GM19438 (cell line): ENCODE measurements around the gene TM9SF2.
"Not testable (repeated sequence)": the region's sequence is repeated elsewhere in the genome, so short reads cannot be mapped to it uniquely, and the experiment has no call there.

Experiments used
- ATAC-seq: cut with Tn5 transposase; IDR thresholded peaks from one replicate; pipeline ENCODE4 v1.9.1; 2021; ENCODE audit warnings: low read depth; ENCODE audit not compliant: unreplicated experiment

Gene TM9SF2, protein sequence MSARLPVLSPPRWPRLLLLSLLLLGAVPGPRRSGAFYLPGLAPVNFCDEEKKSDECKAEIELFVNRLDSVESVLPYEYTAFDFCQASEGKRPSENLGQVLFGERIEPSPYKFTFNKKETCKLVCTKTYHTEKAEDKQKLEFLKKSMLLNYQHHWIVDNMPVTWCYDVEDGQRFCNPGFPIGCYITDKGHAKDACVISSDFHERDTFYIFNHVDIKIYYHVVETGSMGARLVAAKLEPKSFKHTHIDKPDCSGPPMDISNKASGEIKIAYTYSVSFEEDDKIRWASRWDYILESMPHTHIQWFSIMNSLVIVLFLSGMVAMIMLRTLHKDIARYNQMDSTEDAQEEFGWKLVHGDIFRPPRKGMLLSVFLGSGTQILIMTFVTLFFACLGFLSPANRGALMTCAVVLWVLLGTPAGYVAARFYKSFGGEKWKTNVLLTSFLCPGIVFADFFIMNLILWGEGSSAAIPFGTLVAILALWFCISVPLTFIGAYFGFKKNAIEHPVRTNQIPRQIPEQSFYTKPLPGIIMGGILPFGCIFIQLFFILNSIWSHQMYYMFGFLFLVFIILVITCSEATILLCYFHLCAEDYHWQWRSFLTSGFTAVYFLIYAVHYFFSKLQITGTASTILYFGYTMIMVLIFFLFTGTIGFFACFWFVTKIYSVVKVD

DNA sequence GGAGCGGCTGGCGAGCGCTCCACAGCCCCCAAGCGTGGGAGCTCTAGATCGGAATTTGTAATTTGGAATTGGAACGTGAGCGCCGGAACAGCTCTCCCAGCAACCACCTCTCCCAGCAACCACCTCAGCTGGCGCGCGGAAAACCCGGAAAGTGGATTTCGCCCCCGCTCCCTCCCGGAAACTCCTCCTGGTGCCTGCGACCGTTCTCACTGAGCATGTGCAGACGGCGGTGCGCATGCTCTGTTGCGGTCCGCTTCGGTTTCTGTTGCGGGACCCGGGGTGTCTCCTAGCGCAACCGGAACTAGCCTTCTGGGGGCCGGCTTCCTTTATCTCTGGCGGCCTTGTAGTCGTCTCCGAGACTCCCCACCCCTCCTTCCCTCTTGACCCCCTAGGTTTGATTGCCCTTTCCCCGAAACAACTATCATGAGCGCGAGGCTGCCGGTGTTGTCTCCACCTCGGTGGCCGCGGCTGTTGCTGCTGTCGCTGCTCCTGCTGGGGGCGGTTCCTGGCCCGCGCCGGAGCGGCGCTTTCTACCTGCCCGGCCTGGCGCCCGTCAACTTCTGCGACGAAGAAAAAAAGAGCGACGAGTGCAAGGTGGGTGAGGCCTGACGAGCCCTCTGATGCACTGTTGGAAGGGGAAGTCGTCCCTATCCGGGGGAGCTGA is at the start of gene TM9SF2:
TSS of gene TM9SF2 (plus strand) at position 289 of the 664 bp plus-strand sequence. CDS start at position 424, 135 bp downstream.
- peak; percentile 42 for ATAC-seq

DNA sequence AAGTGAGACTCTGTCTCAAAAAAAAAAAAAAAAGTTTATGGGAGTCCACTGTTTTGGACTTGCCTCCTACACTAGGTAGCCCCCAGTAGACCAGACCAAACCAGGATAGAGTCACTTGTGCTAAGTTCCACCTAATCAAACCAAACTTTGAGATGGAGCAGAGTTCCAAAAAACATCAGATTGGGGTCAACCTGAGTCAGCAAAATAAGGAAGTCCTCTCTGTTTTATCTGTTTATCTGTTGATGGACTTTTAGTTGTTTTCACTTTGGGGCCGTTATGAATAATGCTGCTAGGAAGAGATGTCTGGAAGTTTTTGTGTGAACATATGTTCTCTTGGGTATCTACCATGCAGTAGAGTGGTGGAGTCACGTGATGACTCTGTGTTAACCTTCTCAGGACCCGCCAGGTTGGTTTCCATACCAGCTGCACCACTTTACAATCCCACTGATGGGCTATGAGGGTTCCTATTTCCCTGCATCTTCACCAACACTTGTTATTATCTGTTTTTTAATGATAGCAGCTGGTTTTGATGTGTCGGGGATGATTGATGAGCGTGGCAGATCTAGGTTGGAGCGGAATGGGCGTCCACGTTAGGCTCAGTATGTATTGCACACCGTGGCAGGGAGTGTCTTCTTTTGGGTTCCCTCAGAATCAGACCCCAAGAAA is 46.6 kb upstream of the TM9SF2 start:
- no peak for ATAC-seq

DNA sequence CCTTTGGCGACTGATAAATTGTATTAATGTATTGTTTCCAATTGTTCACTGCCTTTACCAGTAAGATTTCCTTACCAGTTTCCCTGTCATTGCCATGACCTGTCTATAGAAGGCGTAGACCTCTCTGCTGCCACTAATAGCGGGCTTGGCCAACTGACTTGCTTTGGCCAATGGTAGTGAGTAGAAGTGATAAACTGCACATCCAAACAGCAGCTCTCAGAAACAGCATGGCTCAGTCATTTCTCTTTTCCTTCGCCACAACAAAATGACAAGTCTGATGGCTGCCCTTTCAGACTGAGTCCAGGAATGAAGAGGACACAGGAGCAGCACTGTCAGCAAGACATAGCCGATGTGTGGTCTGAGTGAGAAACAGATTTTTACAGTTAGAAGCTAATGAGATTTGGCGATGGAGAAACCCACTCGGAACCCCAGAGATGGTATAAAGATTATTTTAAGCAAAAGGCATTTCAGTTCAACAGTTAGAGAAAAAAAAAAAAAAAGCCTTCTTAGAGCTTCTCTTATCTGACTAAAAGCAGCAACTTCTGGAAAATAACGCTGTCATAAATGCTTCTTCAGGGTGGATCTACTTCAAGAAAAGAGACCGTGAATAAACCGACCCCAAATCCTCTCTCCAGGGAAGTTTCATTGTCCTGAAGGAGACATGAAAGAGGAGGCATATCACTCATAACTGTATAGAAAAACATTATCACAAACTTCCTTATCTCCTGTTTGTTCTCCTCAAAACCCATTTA is 42.0 kb upstream of the TM9SF2 start:
- ATAC-seq: no peak

DNA sequence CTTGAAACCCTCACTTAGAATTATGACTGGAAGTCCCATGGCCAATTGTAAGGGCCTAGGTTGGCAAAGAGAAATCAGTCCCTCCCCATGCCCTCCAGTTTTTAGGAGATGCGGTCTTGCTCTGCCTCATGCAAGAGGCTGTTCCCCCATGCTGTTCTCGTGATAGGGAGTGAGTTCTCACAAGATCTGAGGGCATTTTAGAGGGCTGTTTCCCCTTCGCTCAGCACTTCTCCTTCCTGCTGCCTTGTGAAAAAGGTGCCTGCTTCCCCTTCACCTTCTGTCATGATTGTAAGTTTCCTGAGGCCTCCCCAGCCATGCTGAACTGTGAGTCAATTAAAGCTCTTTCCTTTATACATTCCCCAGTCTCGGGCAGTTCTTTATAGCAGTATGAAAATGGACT is 40.5 kb upstream of the TM9SF2 start:
- ATAC-seq: not testable (repeated sequence)

DNA sequence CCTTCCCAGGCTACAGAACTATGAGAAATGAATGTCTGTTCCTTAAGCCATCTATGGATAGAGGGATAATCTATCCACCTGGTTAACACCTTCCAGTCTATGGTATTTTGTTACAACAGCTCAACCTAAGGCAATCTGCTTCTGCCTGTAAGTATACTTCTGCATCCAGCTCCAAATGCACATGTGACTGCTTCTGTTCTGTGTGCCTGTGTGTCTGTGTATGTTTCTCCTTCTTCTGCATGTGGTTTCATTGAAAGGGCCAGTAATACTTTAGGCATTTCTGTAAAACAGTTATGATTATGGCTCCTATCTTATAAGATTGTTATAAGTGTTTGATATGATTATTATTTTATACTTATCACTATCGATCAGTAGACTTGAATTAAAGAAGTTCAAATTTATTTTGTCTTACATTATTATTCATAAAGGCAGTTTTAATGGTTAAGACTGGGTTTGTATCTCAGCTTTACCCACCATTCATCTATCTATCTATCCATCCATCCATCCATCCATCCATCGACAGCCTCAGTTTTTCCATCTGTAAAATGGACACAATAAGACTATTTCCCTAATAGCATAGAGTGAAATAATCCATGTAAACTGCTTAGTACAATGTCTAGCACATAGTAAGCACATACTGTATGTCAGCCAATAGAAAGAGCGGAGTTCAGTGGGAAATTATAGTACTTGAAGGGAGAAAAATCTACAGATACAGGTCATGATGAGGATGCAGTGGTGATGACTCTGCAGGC is 37.5 kb upstream of the TM9SF2 start:
- ATAC-seq: no peak

DNA sequence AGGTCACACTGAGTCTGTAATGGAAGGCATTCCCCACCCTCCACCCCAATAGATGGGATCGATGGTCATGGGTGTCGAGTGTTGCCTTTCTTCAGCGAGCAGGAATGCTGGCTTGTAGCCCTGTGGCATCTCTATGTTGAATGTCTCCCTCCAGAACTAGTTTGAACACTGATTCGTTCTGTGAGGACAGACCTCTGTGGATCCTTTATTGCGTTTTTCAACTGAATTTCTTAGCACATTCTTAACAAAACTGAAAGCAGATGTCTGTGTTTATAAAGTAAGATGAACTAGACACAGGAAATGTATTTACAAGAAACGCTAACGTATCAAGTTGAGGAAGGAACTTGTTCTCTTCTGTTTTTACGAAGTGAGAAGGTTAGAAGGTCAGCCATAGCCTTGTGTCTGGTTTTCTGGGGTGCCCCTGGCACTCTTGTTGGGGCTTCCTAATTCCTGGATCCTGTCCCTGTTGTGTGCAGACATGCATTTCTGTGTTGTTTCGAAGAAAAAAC is 36.8 kb upstream of the TM9SF2 start:
- no peak for ATAC-seq

DNA sequence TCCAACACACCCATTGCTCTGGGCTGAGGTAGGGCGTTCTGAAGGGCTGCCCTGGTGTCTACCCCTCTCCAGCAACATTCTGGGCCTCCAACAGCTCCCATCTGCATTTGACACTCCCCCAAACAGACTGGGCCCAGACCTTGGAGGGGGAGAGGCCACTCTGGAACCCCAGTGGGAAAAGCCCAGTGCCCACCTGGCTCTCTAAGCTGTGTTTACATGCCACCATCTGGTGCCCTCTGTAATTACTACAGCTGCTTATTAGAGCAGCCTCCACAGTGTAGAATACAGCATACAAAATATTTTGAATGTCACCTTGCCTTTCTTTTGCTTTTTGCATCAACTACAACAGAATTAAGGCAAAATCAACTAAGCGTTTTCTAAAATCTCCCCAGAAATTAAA is 35.8 kb upstream of the TM9SF2 start:
- no peak for ATAC-seq

DNA sequence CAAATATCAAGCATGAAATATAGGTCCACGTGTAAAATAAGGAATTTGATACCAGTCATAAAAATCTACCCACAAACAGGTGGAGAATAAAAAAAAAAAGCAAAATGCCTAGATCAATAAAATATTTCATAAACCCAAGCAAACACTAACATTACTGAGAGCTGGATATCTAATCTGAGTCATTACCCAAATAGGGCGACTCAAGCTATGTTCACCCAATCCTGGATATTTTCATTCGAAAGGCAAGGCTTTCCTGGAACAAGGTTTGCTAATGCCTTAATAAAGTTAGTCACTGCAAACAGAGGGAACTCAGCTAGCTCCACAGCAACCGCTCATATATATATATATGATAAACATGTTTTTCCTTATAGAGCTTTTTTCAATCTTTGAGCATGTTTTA is 33.5 kb upstream of the TM9SF2 start:
- no peak for ATAC-seq

DNA sequence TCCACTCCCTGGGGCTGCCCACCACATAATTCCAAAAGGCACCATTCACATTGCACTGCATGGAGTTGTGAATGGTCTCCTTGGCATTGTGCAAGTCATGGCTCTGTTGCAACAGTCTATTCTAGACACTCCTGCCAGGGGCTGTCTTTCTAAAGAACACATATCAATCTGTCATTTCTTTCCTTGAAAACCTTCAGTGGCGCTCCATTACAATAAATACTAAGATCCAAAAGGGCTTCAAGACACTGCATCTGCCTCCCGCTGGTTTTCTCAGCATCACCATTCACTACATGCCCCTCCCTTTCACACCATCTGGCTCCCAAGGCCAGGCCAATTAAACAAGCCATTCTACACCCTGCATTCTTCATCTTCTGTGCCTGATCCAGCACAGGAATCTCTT is 32.2 kb upstream of the TM9SF2 start:
- ATAC-seq: no peak

DNA sequence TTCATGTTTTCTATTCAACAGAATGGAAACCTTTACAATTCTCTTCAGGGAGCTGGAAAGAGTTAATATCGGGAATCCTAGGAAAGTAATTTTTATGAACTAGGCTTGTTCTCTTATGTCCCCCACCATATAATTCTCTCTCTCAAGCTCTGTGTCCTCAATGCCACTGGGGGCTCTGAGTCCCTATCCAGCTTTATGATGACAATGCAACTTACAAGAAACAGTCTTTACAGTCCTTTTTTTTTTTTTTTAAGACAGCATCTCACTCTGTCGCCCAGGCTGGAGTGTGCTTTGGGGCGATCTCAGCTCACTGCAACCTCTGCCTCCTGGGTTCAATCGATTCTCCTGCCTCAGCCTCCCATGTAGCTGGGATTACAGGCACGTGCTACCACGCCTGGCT is 31.2 kb upstream of the TM9SF2 start:
- no peak for ATAC-seq

DNA sequence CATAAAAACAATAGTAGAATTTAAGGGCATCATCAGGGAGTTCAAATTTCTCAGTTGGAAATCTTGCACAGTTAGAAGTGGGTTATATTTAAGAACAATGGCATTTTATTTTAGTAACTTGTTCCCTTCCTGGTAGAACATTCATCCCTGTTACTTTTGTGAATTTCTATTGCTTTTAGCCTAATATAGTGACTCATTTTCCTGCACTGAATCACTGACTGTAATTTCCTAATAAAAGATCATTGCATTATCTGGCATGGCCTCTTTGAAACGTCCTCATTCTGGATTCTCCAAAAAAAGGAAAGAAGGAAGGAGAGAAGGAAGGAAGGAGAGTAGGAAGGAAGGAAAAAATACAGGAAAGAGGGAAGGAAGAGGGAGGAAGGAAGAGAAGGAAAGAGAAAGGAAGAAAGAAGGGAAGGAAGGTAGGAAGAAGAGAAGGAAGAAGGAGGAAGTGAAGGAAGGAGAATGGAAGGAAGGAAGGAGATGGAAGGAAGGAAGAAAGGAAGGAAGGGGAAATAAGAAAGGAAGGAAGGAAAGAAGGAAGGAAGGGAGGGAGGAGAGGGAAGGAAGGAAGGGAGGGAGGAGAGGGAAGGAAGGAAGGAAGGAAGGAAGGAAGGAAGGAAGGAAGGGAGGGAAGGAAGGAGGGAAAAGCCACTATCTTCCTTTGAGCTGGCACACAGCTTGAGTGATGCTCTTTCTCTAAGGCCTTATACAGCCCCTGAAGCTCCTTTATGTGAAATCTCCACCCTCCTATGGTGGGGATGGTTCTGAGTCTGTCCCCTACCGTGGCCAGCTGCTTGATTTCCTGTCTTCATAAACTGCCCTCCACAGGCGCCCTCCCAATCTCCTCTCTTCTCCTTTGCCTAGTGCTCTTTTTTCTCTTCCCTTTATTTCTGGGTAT is 29.8 kb upstream of the TM9SF2 start:
- ATAC-seq: no peak

DNA sequence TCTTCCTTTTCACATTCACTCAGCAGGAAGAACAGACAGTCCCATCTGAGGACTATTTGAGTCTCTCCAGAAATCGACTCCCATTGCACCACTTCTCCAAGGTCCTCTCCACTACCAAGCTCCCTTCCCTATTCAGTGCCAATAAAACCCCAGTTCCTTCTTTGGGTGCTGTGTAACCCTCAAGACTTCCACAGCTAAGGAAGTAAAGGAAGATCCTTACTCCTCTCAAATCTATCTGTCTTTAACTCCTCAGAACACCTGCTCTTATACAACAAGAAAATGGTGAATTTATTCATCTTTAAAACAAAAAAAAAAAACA is 29.2 kb upstream of the TM9SF2 start:
- ATAC-seq: no peak

DNA sequence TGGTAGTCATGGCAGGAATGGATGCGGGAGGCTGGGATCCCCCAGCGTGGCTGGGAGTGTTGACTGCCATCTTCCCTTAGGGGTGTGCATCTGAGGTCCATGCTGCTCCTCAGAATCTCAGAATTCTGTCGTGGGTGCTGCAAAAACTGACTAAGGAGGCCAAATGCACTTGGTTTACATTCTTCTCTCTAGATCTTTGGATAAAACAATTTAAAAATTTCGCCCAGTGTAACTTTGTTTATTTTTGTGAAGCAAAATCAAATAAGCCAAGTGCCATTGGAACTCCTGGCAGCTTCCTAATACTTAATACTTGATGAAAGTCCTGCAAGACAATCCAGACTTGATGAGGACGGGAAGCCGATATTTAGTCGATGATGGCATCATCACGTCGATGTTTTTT is 27.8 kb upstream of the TM9SF2 start:
- ATAC-seq: no peak

DNA sequence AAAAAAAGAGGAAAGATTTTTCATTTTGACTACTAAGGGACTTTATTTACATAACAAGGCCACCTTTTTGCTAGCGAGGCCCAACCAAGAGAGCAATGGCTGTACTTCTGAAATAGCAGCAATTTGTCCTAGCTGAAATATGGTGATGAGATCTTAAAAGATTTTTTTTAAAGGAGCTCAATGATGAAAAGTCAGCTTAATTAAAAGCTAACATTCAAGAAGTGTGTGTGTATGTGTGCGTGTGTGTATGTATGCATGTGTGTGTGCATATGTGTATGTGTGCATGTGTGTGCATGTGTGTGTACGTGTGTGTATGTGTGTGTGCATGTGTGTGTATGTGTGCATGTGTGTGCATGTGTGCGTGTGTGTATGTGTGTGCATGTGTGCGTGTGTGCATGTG is 24.6 kb upstream of the TM9SF2 start:
- ATAC-seq: no peak

DNA sequence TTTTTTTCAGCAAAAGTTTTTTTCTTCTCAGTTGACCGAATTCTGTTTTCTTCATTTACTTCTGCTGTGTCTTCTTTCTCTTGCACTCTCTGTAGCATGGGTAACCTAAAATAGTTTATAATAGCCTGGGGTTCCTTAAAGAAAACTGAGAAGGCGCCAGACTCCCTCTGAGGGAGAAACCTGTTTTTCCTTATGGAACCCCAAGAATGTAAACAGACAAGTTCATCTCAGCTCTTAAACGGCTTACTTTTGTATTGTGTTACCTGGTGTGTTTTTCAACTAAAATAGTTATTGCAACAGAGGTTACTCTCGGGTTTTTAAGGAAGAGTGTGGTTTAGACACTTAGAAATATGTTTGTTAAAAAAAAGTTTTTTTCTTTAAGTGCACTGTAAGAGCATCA is 23.8 kb upstream of the TM9SF2 start:
- ATAC-seq: no peak

DNA sequence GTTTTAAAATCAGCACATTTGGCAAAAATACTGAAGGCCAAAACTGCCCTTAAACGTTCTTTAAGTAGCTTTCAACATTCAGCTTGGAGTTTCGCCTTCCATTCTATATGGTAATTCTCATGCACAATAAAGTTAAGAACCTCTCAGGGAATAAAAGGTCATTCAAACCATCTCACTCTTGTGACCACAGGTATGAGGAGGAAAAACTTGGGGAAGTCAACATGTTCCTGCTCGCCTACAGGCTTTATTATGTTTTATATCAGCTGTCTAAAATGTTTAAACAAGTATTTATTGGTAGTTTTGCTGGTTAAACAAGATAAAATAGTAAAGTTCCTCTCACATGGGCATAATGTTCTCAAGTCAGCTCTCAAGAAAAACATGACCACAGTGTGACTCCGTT is 19.9 kb upstream of the TM9SF2 start:
- ATAC-seq: no peak

DNA sequence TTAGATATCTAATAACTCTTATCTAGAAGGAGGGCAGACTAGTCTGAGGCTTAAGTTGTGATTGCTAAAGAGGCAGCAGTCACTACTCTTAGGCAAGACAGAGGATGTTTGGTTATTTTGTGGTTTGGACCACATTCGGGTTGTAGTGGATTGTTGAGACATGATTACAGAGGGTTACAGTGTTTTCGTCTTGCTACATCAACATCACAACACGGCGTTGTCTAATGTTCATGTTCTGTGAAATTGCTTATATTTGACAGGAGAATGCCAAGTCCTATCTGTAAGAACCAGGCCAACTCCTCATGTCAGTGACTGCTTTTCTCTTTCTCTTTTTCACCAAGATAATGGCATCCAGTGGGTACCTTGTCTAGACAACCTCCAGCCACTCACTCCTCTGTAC is 16.8 kb upstream of the TM9SF2 start:
- ATAC-seq: no peak

DNA sequence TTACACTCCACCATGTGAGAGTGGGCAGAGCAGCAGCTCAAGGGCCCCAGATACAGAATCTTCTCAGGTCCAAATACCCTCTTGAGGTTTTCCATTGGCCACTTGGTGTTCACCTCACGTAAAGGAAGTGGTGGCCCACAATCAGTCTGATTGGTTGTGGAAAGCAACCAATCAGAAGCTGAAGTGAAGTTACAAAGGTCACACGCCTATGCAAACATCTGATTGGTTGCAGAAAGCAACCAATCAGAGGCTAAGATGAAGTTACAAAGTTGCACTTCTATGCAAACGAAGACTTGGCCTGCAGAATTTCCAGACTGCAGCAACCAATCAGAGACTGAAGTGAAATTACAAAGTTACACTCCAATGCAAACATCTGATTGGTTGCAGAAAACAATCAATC is 14.3 kb upstream of the TM9SF2 start:
- ATAC-seq: no peak

DNA sequence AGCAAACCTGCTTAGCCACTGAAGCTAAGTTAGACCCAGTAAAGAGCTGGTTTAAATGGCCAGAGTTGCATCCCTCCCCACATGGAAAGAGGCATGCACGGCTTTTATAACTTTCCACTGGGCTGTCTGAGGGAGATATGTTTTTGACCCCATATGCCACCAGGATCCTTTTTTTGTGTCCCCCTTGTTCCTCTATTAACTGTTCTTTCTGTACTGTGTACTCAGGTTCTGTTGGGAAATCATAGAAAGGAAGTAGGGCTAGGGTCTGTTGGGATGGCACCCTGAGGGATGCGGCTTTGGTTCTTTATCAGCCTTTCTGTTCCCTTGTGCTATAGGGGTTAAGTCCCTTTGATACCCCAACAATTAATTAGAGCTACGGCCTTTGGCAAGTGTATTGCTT is 12.2 kb upstream of the TM9SF2 start:
- ATAC-seq: no peak
